OCI-LY7 (cell line): ENCODE data around the gene MORN5.

Experiments used
- EZH2phosphoT487 ChIP-seq: fragments of 200-600 bp; sonication (generic); IDR thresholded peaks from 2 replicates; pipeline ENCODE4 v1.6.1; 2018; ENCODE audit warnings: low read depth, borderline replicate concordance, mild to moderate bottlenecking, mixed run types, antibody characterized with exemption, low read length, moderate library complexity, mixed read lengths
- TF ChIP-seq, protein P1 (sequence below): fragments of 200-600 bp; sonication (generic); conservative IDR thresholded peaks from 2 replicates; pipeline ENCODE4 v1.5.1; 2014; ENCODE audit warnings: mild to moderate bottlenecking, antibody characterized with exemption, low read length, moderate library complexity, mixed read lengths

DNA sequence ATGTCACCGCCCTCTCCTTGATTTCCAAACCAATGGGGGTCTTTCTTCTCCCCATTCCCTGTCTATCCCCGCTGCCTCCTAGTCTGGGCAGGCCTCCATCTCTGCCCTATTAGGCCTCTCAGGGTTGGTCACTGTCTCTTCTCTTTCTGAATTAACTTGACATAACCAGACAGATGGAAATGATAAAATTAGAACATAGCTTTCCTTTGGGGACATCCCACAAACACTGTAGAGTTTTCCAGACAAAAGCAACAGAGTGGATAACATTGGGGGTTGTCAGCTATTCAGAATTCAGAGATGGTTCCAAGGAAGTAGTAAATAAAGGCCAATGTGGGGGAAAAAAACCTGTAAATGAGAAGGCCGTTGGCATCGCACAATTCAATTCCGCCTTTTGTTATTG, 44.3 kb downstream of the MORN5 start:
- TF ChIP-seq, protein P1, sequence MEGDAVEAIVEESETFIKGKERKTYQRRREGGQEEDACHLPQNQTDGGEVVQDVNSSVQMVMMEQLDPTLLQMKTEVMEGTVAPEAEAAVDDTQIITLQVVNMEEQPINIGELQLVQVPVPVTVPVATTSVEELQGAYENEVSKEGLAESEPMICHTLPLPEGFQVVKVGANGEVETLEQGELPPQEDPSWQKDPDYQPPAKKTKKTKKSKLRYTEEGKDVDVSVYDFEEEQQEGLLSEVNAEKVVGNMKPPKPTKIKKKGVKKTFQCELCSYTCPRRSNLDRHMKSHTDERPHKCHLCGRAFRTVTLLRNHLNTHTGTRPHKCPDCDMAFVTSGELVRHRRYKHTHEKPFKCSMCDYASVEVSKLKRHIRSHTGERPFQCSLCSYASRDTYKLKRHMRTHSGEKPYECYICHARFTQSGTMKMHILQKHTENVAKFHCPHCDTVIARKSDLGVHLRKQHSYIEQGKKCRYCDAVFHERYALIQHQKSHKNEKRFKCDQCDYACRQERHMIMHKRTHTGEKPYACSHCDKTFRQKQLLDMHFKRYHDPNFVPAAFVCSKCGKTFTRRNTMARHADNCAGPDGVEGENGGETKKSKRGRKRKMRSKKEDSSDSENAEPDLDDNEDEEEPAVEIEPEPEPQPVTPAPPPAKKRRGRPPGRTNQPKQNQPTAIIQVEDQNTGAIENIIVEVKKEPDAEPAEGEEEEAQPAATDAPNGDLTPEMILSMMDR: no peak
- no peak for TF ChIP-seq EZH2phosphoT487
